MM.1S (cell line): ENCODE data around the gene SLC11A2.

Experiments
- DNase-seq: peaks from one replicate; pipeline ENCODE4 v3.0.0-alpha.2; 2015
- H2AFZ ChIP-seq: fragments of 300-600 bp; sonication (generic); 2 replicates; pipeline ENCODE4 v1.6.0; 2016; ENCODE audit warnings: antibody characterized with exemption, low read length
- H3F3A ChIP-seq: fragments of 300-600 bp; sonication (generic); 2 replicates; pipeline ENCODE4 v1.6.1; 2016; ENCODE audit warnings: mild to moderate bottlenecking, antibody characterized with exemption, low read length, moderate library complexity, mixed read lengths; ENCODE audit not compliant: insufficient read depth
- H3K27ac ChIP-seq: fragments of 300-600 bp; sonication (generic); 2 replicates; pipeline ENCODE4 v1.5.1; 2016; ENCODE audit warnings: mild to moderate bottlenecking, low read length
- H3K27me3 ChIP-seq: fragments of 300-600 bp; sonication (generic); replicated peaks from 2 replicates; pipeline ENCODE4 v1.6.0; 2016; ENCODE audit warnings: low read length; ENCODE audit not compliant: insufficient read depth
- H3K36me3 ChIP-seq: fragments of 300-600 bp; sonication (generic); replicated peaks from 2 replicates; pipeline ENCODE4 v1.6.1; 2016; ENCODE audit warnings: mild to moderate bottlenecking, low read length, mixed read lengths; ENCODE audit not compliant: insufficient read depth
- H3K4me1 ChIP-seq: fragments of 300-600 bp; sonication (generic); 2 replicates; pipeline ENCODE4 v1.6.1; 2016; ENCODE audit warnings: low read length, mixed read lengths
- H3K4me2 ChIP-seq: fragments of 300-600 bp; sonication (generic); 2 replicates; pipeline ENCODE4 v1.6.0; 2016; ENCODE audit warnings: low read depth, low read length
- H3K4me3 ChIP-seq: fragments of 300-600 bp; sonication (generic); 2 replicates; pipeline ENCODE4 v1.5.1; 2016; ENCODE audit warnings: low read length, mixed read lengths
- H3K79me2 ChIP-seq: fragments of 300-600 bp; sonication (generic); 2 replicates; pipeline ENCODE4 v1.6.1; 2016; ENCODE audit warnings: mixed run types, low read length, mixed read lengths
- H3K9ac ChIP-seq: fragments of 300-600 bp; sonication (generic); 2 replicates; pipeline ENCODE4 v1.6.1; 2016; ENCODE audit warnings: low read length, mixed read lengths
- H3K9me2 ChIP-seq: fragments of 300-600 bp; sonication (generic); replicated peaks from 2 replicates; pipeline ENCODE4 v1.6.1; 2016; ENCODE audit warnings: mild to moderate bottlenecking, low read length, mixed read lengths; ENCODE audit not compliant: insufficient read depth
- H3K9me3 ChIP-seq: fragments of 300-600 bp; sonication (generic); replicated peaks from 2 replicates; pipeline ENCODE4 v1.6.1; 2016; ENCODE audit warnings: mild to moderate bottlenecking, low read length, mixed read lengths; ENCODE audit not compliant: insufficient read depth
- H4K20me1 ChIP-seq: fragments of 300-600 bp; sonication (generic); 2 replicates; pipeline ENCODE4 v1.6.1; 2016; ENCODE audit warnings: mild to moderate bottlenecking, low read length, moderate library complexity, mixed read lengths; ENCODE audit not compliant: insufficient read depth
- EZH2 ChIP-seq: fragments of 300-600 bp; sonication (generic); optimal IDR thresholded peaks from 2 replicates; pipeline ENCODE3; 2017; ENCODE audit warnings: low read depth, mild to moderate bottlenecking, antibody characterized with exemption, low read length, mixed read lengths
- EZH2phosphoT487 ChIP-seq: fragments of 300-600 bp; sonication (generic); IDR thresholded peaks from 2 replicates; pipeline ENCODE4 v1.6.1; 2018; ENCODE audit warnings: antibody characterized with exemption, low read length
- TF ChIP-seq, protein P1 (sequence below): fragments of 300-600 bp; sonication (generic); IDR thresholded peaks from 2 replicates; pipeline ENCODE4 v1.5.1; 2016; ENCODE audit warnings: antibody characterized with exemption, low read length, mixed read lengths

The SLC11A2 gene

DNA sequence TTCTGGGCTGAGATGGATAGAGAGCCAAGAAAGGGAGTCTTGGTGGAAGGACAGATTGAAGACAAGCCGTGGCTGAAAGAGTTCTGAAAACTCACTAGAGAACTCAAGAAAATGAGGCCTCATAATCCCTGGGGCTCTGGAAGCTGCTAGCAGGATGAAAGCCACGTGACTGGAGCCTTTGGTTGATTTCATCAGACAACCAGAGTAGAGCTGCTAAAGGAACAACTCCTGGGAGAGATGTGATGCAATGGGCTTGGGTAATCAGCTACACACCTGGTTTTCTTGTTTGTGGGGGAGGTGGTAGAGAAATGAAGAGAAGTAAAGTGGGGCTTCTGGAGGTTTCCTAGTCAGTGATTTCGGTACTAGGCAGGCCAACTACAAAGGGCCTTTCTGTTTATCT is 43.8 kb upstream of the SLC11A2 start:
- Histone ChIP-seq H3K9me3 (no peaks in the 10 kb centered on the region), H3K79me2 (no peaks in the 10 kb centered on the region), H3K4me3 (no peak overlapping the region), H3K4me2 (no peak overlapping the region), H3K9ac (no peak overlapping the region), H3K27ac (no peak overlapping the region), H3K9me2 (no peaks in the 10 kb centered on the region), H4K20me1 (no peaks in the 10 kb centered on the region), H3F3A (peaks cover 5% of the 10 kb centered on the region; the same call in 1 of the 2 replicates), H3K36me3 (peaks cover 2% of the 10 kb centered on the region; the same call in 1 of the 2 replicates), H2AFZ (no peak overlapping the region), H3K27me3 (no peaks in the 10 kb centered on the region), H3K4me1 (no peaks in the 10 kb centered on the region)
- DNase-seq, result no peak
- TF ChIP-seq, protein P1, sequence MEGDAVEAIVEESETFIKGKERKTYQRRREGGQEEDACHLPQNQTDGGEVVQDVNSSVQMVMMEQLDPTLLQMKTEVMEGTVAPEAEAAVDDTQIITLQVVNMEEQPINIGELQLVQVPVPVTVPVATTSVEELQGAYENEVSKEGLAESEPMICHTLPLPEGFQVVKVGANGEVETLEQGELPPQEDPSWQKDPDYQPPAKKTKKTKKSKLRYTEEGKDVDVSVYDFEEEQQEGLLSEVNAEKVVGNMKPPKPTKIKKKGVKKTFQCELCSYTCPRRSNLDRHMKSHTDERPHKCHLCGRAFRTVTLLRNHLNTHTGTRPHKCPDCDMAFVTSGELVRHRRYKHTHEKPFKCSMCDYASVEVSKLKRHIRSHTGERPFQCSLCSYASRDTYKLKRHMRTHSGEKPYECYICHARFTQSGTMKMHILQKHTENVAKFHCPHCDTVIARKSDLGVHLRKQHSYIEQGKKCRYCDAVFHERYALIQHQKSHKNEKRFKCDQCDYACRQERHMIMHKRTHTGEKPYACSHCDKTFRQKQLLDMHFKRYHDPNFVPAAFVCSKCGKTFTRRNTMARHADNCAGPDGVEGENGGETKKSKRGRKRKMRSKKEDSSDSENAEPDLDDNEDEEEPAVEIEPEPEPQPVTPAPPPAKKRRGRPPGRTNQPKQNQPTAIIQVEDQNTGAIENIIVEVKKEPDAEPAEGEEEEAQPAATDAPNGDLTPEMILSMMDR, result no peak
- no peak for TF ChIP-seq EZH2
- no peak for TF ChIP-seq EZH2phosphoT487

DNA sequence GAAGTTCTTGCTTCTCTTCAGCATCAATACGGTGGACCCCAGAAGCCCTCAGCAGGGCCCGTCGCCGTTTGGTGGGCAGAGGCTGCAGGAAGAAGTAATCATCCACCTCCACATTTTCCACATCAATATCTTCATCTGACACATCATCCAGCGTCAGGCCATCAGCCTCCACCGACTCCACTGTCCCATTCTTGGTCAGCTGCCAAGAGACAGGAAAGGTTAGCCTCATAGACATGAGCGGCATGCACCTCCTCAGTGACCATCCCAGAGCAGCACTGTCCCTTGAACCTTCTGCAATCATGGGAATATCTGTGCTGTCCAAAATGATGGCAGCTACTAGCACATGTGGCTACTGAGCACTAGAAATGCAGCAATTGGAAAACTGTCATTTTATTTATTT is 41.6 kb upstream of the SLC11A2 start:
- no peaks in the 10 kb centered on the region for H3K4me1 ChIP-seq
- no peak for DNase-seq
- H4K20me1 ChIP-seq, result no peaks in the 10 kb centered on the region
- no peak overlapping the region for H3K4me3 ChIP-seq
- no peak overlapping the region for H3K4me2 ChIP-seq
- H3K9me3 ChIP-seq, result no peaks in the 10 kb centered on the region
- H3K9ac ChIP-seq, result no peak overlapping the region
- no peaks in the 10 kb centered on the region for H3K27me3 ChIP-seq
- no peaks in the 10 kb centered on the region; the same call in 1 of the 2 replicates for H3K36me3 ChIP-seq
- no peaks in the 10 kb centered on the region for H3K9me2 ChIP-seq
- peaks cover 5% of the 10 kb centered on the region; the same call in 1 of the 2 replicates for H3F3A ChIP-seq
- TF ChIP-seq EZH2 (no peak), EZH2phosphoT487 (no peak)
- TF ChIP-seq, protein P1, result no peak
- H2AFZ ChIP-seq, result no peak overlapping the region
- no peaks in the 10 kb centered on the region for H3K79me2 ChIP-seq
- H3K27ac ChIP-seq, result no peak overlapping the region

DNA sequence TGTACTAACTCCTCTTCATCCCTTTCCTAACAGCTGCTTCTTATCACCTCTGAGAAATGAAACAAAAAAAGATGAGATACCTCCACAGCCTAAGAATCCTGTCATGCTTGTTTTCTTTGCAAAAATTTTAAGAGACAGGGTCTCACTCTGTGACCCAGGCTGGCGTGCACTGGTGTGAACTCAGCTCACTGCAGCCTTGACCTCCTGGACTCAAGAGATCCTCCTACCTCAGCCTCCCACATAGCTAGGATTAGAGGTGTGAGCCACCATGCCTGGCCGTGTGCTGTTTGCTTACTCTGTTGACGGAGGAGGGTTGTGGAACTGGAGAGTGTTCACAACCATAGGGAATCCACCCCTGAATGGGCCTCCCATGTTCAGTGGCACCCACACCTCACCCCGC is 41.0 kb upstream of the SLC11A2 start:
- H3K79me2 ChIP-seq, result no peaks in the 10 kb centered on the region
- no peak overlapping the region for H3K4me3 ChIP-seq
- H3K36me3 ChIP-seq, result no peaks in the 10 kb centered on the region; the same call in 1 of the 2 replicates
- no peaks in the 10 kb centered on the region for H3K9me2 ChIP-seq
- H4K20me1 ChIP-seq, result no peaks in the 10 kb centered on the region
- H3K27me3 ChIP-seq, result no peaks in the 10 kb centered on the region
- no peak overlapping the region for H2AFZ ChIP-seq
- no peak overlapping the region for H3K4me2 ChIP-seq
- no peak for TF ChIP-seq EZH2
- no peak for TF ChIP-seq EZH2phosphoT487
- TF ChIP-seq, protein P1, result no peak
- H3K4me1 ChIP-seq, result no peaks in the 10 kb centered on the region
- no peak for DNase-seq
- H3K9ac ChIP-seq, result no peak overlapping the region
- peaks cover 5% of the 10 kb centered on the region; the same call in 1 of the 2 replicates for H3F3A ChIP-seq
- no peak overlapping the region for H3K27ac ChIP-seq
- no peaks in the 10 kb centered on the region for H3K9me3 ChIP-seq
